Left cardiac atrium (tissue), 4 donors: ENCODE results near the gene CELA3B. TPM values are rescaled to one million over a fixed set of nuclear protein-coding genes. Genes with fewer than 3 reads are reported as not detected.
"Not testable (repeated sequence)": the region's sequence is repeated elsewhere in the genome, so short reads cannot be mapped to it uniquely, and the experiment has no call there.

Experiments used
- ATAC-seq, 2 donors: fragments of 200-7000 bp; cut with Tn5 transposase; one replicate each; pipeline ENCODE4 v1.9.1; 2020; ENCODE audit warnings: mild to moderate bottlenecking in 2 of 2, moderate library complexity in 2 of 2
- DNase-seq: peaks from one replicate; pipeline ENCODE4 v3.0.0-alpha.2; 2020
- intact Hi-C, 2 donors: fragments of 100-400 bp; cut with DNase I; formaldehyde crosslinking; loops; one replicate each; pipeline versions ENCODE4 v1.14.1 to v1.15.1; 2022 to 2023
- long read RNA-seq: library from polyadenylated mRNA; unstranded; transcript quantifications from one replicate; pipeline ENCODE4 v2.0.0, GENCODE V29; 2021
- total RNA-seq, 2 donors: library from RNA; stranded (reverse); fragmentation: NEBNext Ultra II Directional; extraction: Animal tissue kit (Norgen Biotek cat#: 25700); gene quantifications; one replicate each; pipeline ENCODE4 v1.2.1, GENCODE V29; 2021
- donor health status: DM: no; HTN: yes; CAD: no.
- donor health status: DM: no; HTN: yes; CAD: no; lungs with severe emphysema.
- donor health status: DM: yes; HTN: yes; CAD: no.
- donor health status: Dilated cardiomyopathy.

Gene CELA3B
- total RNA-seq = not detected
- long read RNA-seq = 0 reads

- intact Hi-C loops, DNase-seq, ATAC-seq: not testable (repeated sequence)
Observed at GRCh38 chr1:21976703-21977239, at the start of gene CELA3B. TSS of gene CELA3B (plus strand) at chr1:21977022. CDS start at chr1:21977040, 18 bp downstream.

GRCh38 chr1:21927533-21928237 lies 49.1 kb upstream of the CELA3B start:
- DNase-seq = peak; percentile 81
- intact Hi-C loops = no loop called here
- ATAC-seq = peak; percentile 2 to 42

- ATAC-seq (peak in 1 of 2 donors; percentile 6), DNase-seq (peak; percentile 72)
- intact Hi-C loops = loop anchor here (5.0 kb wide), 1 partner anchor 33 kb away; no protein-coding TSS in a partner anchor
Observed at GRCh38 chr1:21930080-21930571, 46.7 kb upstream of the CELA3B start.

GRCh38 chr1:21930629-21931170 lies 46.1 kb upstream of the CELA3B start:
- ATAC-seq (no peak), DNase-seq (no peak)
- intact Hi-C loops = loop anchor here (5.0 kb wide), 1 partner anchor 33 kb away; no protein-coding TSS in a partner anchor

- ATAC-seq (peak; percentile 56), DNase-seq (peak; percentile 80)
- intact Hi-C loops = loop anchor here (5.0 kb wide), 1 partner anchor 34 kb away; no protein-coding TSS in a partner anchor
Observed at GRCh38 chr1:21931171-21932093, 45.4 kb upstream of the CELA3B start.

GRCh38 chr1:21932127-21932526 lies 44.7 kb upstream of the CELA3B start:
- intact Hi-C loops = loop anchor here (5.0 kb wide), 1 partner anchor 35 kb away; no protein-coding TSS in a partner anchor
- ATAC-seq (peak; percentile 20 to 40), DNase-seq (peak; percentile 57)

- intact Hi-C loops = loop anchor here (5.0 kb wide), 1 partner anchor 36 kb away; no protein-coding TSS in a partner anchor
- DNase-seq (peak; percentile 84), ATAC-seq (peak; percentile 3 to 4)
Observed at GRCh38 chr1:21933397-21934248, 43.2 kb upstream of the CELA3B start.

GRCh38 chr1:21935393-21935804 lies 41.4 kb upstream of the CELA3B start:
- no peak for ATAC-seq
- no peak for DNase-seq
- intact Hi-C loops = no loop called here

- ATAC-seq (no peak), DNase-seq (no peak)
- intact Hi-C loops = no loop called here
Observed at GRCh38 chr1:21935891-21936365, 40.9 kb upstream of the CELA3B start.

- ATAC-seq = no peak
- peak; percentile 59 for DNase-seq
- intact Hi-C loops = no loop called here
Observed at GRCh38 chr1:21936366-21937031, 40.3 kb upstream of the CELA3B start.

- intact Hi-C loops = no loop called here
- DNase-seq (no peak), ATAC-seq (no peak)
Observed at GRCh38 chr1:21937034-21937371, 39.8 kb upstream of the CELA3B start, which contains the start of gene HSPG2. TSS of gene HSPG2 (minus strand) at chr1:21937310. CDS start at chr1:21937217, 93 bp downstream.

- ATAC-seq (peak; percentile 71 to 89), DNase-seq (peak; percentile 85)
- intact Hi-C loops = no loop called here
Observed at GRCh38 chr1:21937372-21938121, 39.3 kb upstream of the CELA3B start.

GRCh38 chr1:21938732-21939538 lies 37.9 kb upstream of the CELA3B start:
- ATAC-seq (peak in 1 of 2 donors; percentile 1), DNase-seq (no peak)
- intact Hi-C loops = no loop called here

- DNase-seq (peak; percentile 93), ATAC-seq (peak; percentile 22 to 32)
- intact Hi-C loops = no loop called here
Observed at GRCh38 chr1:21939650-21940374, 37.0 kb upstream of the CELA3B start.

- DNase-seq (no peak), ATAC-seq (no peak)
- intact Hi-C loops = no loop called here
Observed at GRCh38 chr1:21940492-21940891, 36.3 kb upstream of the CELA3B start.
